NCI-H2081 (cell line): Measurements from ENCODE around the gene CDR2L.
A peak's percentile ranks its signal among the peaks of the same experiment; 100 is the strongest.
"Not testable (repeated sequence)": the region's sequence is repeated elsewhere in the genome, so short reads cannot be mapped to it uniquely, and the experiment has no call there.

ENCODE experiments used
- DNase-seq, 2 experiments: peaks; one replicate each; lab custom pipeline; 2025; lab: John Stamatoyannopoulos, UW

The CDR2L gene

DNA sequence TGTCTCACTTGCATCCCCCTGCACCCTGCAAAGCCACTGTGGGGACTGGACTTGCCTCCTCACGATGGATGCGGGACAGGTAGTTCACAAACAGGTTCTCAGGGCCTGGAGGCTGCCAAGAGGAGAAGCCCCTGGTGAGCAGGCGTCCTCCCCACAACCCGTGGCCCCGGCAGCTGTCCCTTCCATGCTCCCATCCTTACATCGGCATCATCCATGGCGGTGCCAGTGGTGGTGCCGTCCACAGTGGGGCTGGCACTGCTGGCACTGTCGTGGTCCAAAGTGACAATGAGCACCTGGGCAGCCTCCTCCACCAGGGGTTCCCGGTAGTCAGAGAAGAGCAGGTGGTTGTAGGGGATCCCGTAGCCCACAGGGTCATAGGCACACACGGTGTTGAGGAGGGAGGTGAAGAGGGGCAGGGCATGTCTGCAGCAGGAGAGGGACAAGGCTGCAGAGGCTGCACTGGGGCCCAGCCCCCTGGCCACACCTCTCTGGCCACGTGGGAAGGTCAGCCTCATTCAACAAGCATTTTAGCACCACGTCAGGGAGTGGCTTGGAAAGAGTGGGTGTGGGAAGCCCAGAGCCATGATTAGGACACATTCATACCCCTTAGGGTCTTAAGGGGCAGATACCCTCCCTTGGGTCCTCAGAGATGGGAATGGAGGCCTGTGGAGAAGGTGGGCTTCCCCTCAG lies 27.5 kb upstream of the CDR2L start:
- DNase-seq, result no peak

GRCh38 chr17:74960570-74961342 lies 26.7 kb upstream of the CDR2L start:
- DNase-seq, result peak in 1 of 2 experiments; percentile 19

GRCh38 chr17:74961657-74962350 lies 25.6 kb upstream of the CDR2L start:
- peak; percentile 85 to 93 for DNase-seq

GRCh38 chr17:74962622-74963394 lies 24.6 kb upstream of the CDR2L start:
- DNase-seq, result no peak

GRCh38 chr17:74963656-74964055 lies 23.8 kb upstream of the CDR2L start:
- no peak for DNase-seq

GRCh38 chr17:74964246-74964761 lies 23.1 kb upstream of the CDR2L start:
- DNase-seq, result no peak

GRCh38 chr17:74964988-74965622 lies 22.3 kb upstream of the CDR2L start:
- DNase-seq, result no peak

- no peak for DNase-seq
Observed at GRCh38 chr17:74968361-74968780, 19.1 kb upstream of the CDR2L start.

DNA sequence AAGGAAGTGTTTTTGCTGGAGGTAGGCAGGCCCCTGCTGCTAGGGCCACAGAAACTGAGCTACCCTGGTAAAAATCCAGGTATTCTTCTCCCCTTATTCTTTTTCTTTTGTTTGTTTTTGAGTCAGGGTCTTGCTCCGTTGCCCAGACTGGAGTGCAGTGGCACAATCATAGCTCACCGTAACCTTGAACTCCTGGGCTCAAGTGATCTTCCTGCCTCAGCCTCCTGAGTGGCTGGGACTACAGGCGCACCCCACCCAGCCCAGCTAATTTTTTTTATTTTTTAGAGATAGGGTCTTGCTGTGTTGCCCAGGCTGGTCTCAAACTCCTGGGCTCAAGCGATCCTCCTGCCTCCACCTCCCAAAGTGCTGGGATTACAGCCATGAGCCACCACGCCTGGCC lies 17.9 kb upstream of the CDR2L start:
- not testable (repeated sequence) for DNase-seq

DNA sequence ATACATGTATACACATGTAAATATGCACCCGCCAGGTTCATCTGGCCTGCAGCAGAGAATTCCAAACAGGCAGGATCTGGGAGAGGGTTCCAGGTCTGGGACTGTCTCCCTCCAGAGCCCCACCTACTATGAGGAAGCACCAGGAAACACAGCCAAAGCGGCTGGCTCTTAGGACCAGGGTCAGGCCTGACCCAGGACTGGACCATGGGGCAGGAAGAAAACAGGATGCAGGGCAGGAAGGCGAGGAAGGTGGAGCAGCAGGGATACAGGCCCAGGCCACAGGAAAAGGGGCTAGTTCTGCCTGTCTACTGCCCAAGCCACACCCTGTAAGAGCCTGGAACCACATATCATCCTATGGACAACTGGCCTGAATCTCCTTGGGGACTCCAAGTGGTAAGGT lies 17.0 kb upstream of the CDR2L start:
- DNase-seq, result no peak

- no peak for DNase-seq
Observed at GRCh38 chr17:74971069-74971841, 16.2 kb upstream of the CDR2L start.

DNA sequence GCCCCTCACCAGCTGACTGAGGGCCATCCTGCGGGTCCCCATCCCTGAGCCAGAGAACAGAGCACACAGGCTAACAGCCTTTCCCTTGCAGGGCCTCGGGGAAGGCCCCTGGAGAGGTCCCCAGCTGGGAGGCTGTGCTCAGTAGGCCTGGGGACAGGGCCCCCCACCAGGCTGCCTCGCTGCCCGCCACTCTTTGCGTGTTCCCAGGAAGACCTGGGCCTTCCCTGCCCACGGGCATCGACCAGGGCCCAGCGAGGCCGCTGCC lies 15.7 kb upstream of the CDR2L start:
- no peak for DNase-seq

DNA sequence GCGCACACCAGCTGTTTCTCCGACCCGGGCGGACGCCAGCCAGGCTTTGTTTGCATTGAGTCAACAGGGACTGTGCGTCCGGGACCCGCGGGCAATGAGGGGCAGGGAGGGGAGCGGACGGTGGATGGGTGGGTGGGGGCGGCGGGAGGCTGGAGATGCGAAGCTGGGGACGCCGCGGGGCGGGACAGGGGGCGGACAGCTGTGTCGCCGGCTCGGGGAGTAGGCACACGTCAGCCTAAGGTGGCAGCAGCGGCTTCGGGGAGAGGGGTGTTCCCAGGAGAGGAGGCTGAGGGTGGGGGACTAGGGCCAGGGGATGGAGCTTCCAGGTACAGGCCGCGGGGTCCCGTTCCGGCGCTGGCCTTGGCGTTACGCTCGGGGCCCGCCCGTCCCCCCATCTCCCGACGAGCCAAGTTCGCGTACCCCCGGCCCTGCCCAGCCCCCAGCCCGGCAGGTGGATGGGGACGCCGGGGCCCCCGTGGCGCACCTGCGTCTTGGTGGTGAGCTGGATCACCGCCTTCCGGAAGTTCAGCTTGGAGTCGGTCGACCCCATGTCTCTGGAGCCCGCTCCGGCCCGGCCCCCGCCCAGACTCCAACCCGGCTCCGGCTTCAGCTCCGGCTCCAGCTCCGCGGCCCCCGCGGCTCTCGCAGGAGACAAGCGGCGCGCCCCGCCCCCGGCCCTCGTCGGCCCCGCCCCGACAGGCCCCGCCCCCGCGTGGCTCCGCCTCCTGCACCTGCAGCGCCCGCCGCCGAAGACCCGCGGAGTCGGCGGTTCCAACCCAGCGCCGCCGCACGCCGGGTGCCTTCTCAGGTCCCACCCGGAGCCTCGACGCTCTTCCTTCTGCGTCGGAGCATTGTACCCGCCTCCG lies 15.1 kb upstream of the CDR2L start, which contains the start of gene HID1:
Gene HID1 (minus strand): TSS at position 653 of the 866 bp plus-strand sequence. CDS start 103 bp downstream, at position 550.
- DNase-seq, result peak; percentile 75 to 82

DNA sequence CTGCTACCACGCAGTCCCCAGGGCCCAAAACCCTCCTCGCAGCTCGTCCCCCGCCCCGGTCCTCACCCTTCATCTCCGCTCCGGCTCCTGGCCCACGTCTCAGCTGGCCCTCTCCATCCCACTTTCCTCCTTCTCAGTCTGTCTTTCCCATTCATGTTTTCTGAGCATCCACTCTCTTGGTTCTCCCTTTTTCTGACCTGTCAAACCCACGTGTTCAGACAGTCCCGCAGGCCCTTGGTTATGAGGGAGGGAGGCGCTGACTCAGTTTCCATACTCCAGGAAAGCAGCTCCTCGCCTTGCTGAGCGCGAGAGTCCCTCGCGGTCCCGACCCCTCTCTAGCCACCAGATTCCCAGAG lies 14.5 kb upstream of the CDR2L start:
- no peak for DNase-seq

GRCh38 chr17:74975943-74976342 lies 11.5 kb upstream of the CDR2L start:
- no peak for DNase-seq

- DNase-seq, result no peak
Observed at GRCh38 chr17:74977802-74978201, 9.6 kb upstream of the CDR2L start.

- no peak for DNase-seq
Observed at GRCh38 chr17:74978240-74978639, 9.2 kb upstream of the CDR2L start.

- DNase-seq, result no peak
Observed at GRCh38 chr17:74979408-74980146, 7.9 kb upstream of the CDR2L start.

DNA sequence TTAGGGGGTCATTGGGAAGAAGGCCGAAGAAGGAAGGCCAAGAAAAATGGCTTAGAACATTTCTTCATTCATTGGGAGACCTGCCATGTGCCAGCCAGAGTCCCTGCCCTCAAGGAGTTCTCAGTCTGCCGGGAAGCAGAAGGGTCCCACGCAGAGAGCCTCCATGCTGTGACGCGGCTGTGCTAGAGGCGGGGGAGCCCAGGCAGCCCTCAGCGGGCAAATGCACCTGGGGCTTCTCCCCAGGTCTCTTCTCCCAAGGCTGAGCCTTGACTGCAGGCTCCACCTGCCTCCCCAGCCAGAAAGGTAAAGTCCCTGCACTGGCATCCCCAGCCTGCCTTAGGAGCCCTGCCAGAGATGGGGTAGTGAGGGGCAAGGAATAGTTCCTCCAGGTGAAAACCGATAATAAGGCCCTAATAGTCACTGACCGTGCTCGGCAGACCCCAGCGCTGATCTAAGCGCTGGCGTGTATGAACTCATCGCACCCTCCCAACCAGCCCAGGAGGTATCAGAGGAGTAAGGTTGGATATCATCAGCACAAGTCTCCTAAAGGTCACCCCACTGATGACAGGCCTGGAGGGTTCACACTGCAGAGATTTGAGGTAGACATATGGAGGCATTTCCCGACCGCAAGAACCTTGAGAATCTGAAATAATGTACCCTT lies 6.0 kb upstream of the CDR2L start:
- DNase-seq, result no peak
